ENCODE results near the gene AKT1S1.

GRCh38 chr19:49912965-49913685, 36.0 kb upstream of the AKT1S1 start:
- TF ChIP-seq CTCF (IDR thresholded peaks at IDR 0.05) (no peak), POLR2A (IDR thresholded peaks at IDR 0.05) (no peak)
